ENCODE data around the gene RTN4. TPM values are rescaled to one million over a fixed set of nuclear protein-coding genes. Genes with fewer than 3 reads are reported as not detected.

The RTN4 gene
- total RNA-seq, 1 experiment from 2014 or later, result 200 TPM

- DNase-seq, result no peak
- Histone ChIP-seq H3K4me2 (ENCODE audit: insufficient read depth, insufficient read length, low read length) (no peak overlapping the region), H2BK5ac (ENCODE audit: insufficient read length, low read length) (no peak overlapping the region), H4K5ac (ENCODE audit: insufficient read length, low read depth, low read length) (no peak overlapping the region), H3K79me2 (ENCODE audit: insufficient read depth, low read length) (peaks cover 52% of the 10 kb centered on the region), H3K4me1 (ENCODE audit: insufficient read depth, low read length) (peaks cover 20% of the 10 kb centered on the region; the same call in 1 of the 2 replicates), H3K56ac (ENCODE audit: insufficient read length, low read depth, low read length) (no peak overlapping the region), H3K23me2 (ENCODE audit: insufficient read length, low read depth, low read length, poor library complexity, severe bottlenecking) (no peaks in the 10 kb centered on the region), H3K27ac (ENCODE audit: insufficient read length, low read depth, low read length) (peak overlapping the region; percentile 3), H3K4ac (ENCODE audit: low read depth, low read length) (no peak overlapping the region), H3K27me3 (ENCODE audit: insufficient read depth, low read length) (no peaks in the 10 kb centered on the region), H3T11ph (ENCODE audit: low read length) (no peak overlapping the region), H2AK5ac (ENCODE audit: insufficient read length, low read length) (no peak overlapping the region), H2BK20ac (ENCODE audit: low read depth, low read length, poor library complexity, severe bottlenecking) (no peak overlapping the region), H4K91ac (ENCODE audit: insufficient read length, low read depth, low read length) (no peak overlapping the region), H3K23ac (ENCODE audit: insufficient read length, low read depth, low read length) (no peak overlapping the region), H2BK12ac (ENCODE audit: insufficient read length, low read depth, low read length) (no peak overlapping the region), H3K14ac (ENCODE audit: insufficient read depth, low read length) (no peak overlapping the region), H2BK120ac (ENCODE audit: low read depth, low read length, poor library complexity, severe bottlenecking) (no peak overlapping the region), H3K9ac (ENCODE audit: extremely low read depth, insufficient read length, low read length) (no peak overlapping the region), H2BK15ac (ENCODE audit: low read depth, low read length) (no peak overlapping the region), H3K18ac (ENCODE audit: insufficient read length, low read depth, low read length) (no peak overlapping the region), H4K20me1 (ENCODE audit: control insufficient read depth, insufficient read depth, insufficient read length) (no peaks in the 10 kb centered on the region), H3K9me3 (ENCODE audit: control insufficient read depth, low read depth, low read length) (no peaks in the 10 kb centered on the region), H2AFZ (ENCODE audit: low read length) (no peak overlapping the region), H4K8ac (replicated peaks; ENCODE audit: insufficient read length, low read depth, low read length) (no peak overlapping the region), H3K79me1 (ENCODE audit: insufficient read depth, low read depth, low read length, poor library complexity, severe bottlenecking) (peaks cover 3% of the 10 kb centered on the region)
- Mint-ChIP-seq H3K36me3 (ENCODE audit: insufficient read depth in 1 of 3, low read depth in 3 of 3) (peaks cover 3 to 18% (median 7%) of the 10 kb centered on the region in 3 experiments; a peak in 5 of 7 replicates), H3K27ac (no peak overlapping the region), H3K27me3 (ENCODE audit: low read depth) (no peaks in the 10 kb centered on the region), H3K4me1 (peaks cover 31 to 45% of the 10 kb centered on the region in 2 experiments), H3K9me3 (no peaks in the 10 kb centered on the region), H3K4me3 (no peak overlapping the region)
- TF ChIP-seq, protein P1, sequence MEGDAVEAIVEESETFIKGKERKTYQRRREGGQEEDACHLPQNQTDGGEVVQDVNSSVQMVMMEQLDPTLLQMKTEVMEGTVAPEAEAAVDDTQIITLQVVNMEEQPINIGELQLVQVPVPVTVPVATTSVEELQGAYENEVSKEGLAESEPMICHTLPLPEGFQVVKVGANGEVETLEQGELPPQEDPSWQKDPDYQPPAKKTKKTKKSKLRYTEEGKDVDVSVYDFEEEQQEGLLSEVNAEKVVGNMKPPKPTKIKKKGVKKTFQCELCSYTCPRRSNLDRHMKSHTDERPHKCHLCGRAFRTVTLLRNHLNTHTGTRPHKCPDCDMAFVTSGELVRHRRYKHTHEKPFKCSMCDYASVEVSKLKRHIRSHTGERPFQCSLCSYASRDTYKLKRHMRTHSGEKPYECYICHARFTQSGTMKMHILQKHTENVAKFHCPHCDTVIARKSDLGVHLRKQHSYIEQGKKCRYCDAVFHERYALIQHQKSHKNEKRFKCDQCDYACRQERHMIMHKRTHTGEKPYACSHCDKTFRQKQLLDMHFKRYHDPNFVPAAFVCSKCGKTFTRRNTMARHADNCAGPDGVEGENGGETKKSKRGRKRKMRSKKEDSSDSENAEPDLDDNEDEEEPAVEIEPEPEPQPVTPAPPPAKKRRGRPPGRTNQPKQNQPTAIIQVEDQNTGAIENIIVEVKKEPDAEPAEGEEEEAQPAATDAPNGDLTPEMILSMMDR (conservative IDR thresholded peaks at IDR 0.05), result no peak
- no CpG with 5 or more reads among the region's 3 CpGs for WGBS (ENCODE audit: extremely low coverage, insufficient read length, low lambda C conversion rate)
These were observed 27.8 kb downstream of the RTN4 start for GRCh38 chr2:55022476-55022875.

Measured in H9 (cell line).